ENCODE data around the gene MESD. TPM values are rescaled to one million over a fixed set of nuclear protein-coding genes. Genes with fewer than 3 reads are reported as not detected.

The MESD gene
- total and polyA plus RNA-seq, 9 of the 15 experiments (the other 6 are each of a cell fraction or from before 2014, with no cell fraction given): 11.3 to 39.7 (median 22.8) TPM

DNA sequence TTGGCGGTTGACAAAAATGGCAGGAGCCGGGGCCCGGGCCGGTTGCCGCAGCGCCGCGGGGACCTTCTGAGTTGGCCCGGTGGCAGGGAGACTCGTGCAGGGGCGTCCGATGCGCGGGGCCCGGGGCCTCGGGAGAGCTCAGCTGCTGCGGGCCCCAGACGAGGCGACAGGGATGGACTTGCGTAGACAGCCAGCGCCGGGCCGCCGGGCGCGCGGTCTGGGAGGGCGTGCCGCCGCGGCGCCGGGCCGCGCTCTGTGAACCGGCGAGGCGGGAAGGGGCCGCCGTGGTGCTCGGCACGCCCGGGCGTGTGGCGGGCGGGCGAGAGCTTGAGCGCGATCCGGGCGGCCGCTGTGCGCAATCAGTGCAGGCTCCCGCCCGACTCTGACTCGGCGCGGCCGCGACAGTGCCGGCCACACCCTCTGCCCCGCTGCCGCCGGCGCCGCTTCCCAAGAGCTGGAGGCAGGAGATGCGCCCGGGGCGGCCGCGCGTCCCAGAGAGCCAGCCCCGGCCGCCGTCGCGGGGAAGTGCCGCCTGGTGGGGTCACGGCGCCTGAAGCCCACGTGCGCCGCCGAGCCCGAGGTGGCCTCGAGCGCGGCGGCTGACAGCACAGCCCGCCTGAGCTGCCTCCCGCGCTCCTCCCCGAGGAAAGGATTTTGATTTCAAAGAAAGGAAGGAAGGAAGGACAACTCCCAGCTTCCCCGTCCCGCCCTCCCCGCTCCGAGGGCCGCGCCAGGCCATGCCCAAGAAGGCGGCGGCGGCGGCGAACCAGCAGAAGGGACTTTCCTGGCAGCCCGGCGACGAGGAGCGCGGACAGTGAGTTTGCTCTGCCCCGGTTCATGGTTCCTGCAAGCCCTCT, 11.8 kb upstream of the MESD start (continued):
- TF ChIP-seq, protein P1, sequence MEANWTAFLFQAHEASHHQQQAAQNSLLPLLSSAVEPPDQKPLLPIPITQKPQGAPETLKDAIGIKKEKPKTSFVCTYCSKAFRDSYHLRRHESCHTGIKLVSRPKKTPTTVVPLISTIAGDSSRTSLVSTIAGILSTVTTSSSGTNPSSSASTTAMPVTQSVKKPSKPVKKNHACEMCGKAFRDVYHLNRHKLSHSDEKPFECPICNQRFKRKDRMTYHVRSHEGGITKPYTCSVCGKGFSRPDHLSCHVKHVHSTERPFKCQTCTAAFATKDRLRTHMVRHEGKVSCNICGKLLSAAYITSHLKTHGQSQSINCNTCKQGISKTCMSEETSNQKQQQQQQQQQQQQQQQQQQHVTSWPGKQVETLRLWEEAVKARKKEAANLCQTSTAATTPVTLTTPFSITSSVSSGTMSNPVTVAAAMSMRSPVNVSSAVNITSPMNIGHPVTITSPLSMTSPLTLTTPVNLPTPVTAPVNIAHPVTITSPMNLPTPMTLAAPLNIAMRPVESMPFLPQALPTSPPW (CRISPR knock-in tag; IDR thresholded peaks at IDR 0.05): no peak
- TF ChIP-seq DNMT1 (IDR thresholded peaks at IDR 0.05) (no peak), ZC3H4 (CRISPR knock-in tag; IDR thresholded peaks at IDR 0.05; ENCODE audit: borderline replicate concordance) (no peak), CREM (IDR thresholded peaks at IDR 0.05; ENCODE audit: low read depth) (peak; percentile 77), NFATC3 (IDR thresholded peaks at IDR 0.05) (no peak), SPI1 (IDR thresholded peaks at IDR 0.05; ENCODE audit: borderline replicate concordance, low read depth, low read length) (no peak), ZNF717 (CRISPR knock-in tag; IDR thresholded peaks at IDR 0.05) (no peak), NR2C2 (CRISPR knock-in tag; IDR thresholded peaks at IDR 0.05) (no peak), NR2C2 (tag; IDR thresholded peaks at IDR 0.05) (peak; percentile 59), ZNF707 (CRISPR knock-in tag; conservative IDR thresholded peaks at IDR 0.05) (no peak), ZNF143 (CRISPR knock-in tag; IDR thresholded peaks at IDR 0.05) (no peak), C11orf30 (IDR thresholded peaks at IDR 0.05; ENCODE audit: low read depth) (no peak), WHSC1 (IDR thresholded peaks at IDR 0.05; ENCODE audit: low read length) (no peak), KHSRP (IDR thresholded peaks at IDR 0.05) (no peak), OTX1 (CRISPR knock-in tag; IDR thresholded peaks at IDR 0.05) (no peak), RCOR1 (IDR thresholded peaks at IDR 0.05; ENCODE audit: borderline replicate concordance in 1 of 2, low read depth in 2 of 2, low read length in 2 of 2) (peak in 1 of 2 experiments; percentile 91; a peak in 2 of 4 replicates), SIN3A (IDR thresholded peaks at IDR 0.05; ENCODE audit: borderline replicate concordance in 2 of 2, control insufficient read depth in 1 of 2, low read depth in 2 of 2, low read length in 2 of 2) (0 out of 4 replicates have a peak, but pooled peaks of 1 of the 2 experiments have one; percentile 20), MAFF (IDR thresholded peaks at IDR 0.05; ENCODE audit: low read length) (no peak), EP300 (IDR thresholded peaks at IDR 0.05; ENCODE audit: low read length) (no peak), ZZZ3 (IDR thresholded peaks at IDR 0.05) (no peak)
- TF ChIP-seq, protein P2, sequence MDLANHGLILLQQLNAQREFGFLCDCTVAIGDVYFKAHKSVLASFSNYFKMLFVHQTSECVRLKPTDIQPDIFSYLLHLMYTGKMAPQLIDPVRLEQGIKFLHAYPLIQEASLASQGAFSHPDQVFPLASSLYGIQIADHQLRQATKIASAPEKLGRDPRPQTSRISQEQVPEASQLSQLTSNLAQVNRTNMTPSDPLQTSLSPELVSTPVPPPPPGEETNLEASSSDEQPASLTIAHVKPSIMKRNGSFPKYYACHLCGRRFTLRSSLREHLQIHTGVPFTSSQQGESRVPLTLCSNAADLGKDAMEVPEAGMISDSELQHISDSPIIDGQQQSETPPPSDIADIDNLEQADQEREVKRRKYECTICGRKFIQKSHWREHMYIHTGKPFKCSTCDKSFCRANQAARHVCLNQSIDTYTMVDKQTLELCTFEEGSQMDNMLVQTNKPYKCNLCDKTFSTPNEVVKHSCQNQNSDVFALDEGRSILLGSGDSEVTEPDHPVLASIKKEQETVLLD (IDR thresholded peaks at IDR 0.05): no peak
- TF ChIP-seq, protein P3, sequence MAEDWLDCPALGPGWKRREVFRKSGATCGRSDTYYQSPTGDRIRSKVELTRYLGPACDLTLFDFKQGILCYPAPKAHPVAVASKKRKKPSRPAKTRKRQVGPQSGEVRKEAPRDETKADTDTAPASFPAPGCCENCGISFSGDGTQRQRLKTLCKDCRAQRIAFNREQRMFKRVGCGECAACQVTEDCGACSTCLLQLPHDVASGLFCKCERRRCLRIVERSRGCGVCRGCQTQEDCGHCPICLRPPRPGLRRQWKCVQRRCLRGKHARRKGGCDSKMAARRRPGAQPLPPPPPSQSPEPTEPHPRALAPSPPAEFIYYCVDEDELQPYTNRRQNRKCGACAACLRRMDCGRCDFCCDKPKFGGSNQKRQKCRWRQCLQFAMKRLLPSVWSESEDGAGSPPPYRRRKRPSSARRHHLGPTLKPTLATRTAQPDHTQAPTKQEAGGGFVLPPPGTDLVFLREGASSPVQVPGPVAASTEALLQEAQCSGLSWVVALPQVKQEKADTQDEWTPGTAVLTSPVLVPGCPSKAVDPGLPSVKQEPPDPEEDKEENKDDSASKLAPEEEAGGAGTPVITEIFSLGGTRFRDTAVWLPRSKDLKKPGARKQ (CRISPR knock-in tag; IDR thresholded peaks at IDR 0.05): no peak
- TF ChIP-seq, protein P4, sequence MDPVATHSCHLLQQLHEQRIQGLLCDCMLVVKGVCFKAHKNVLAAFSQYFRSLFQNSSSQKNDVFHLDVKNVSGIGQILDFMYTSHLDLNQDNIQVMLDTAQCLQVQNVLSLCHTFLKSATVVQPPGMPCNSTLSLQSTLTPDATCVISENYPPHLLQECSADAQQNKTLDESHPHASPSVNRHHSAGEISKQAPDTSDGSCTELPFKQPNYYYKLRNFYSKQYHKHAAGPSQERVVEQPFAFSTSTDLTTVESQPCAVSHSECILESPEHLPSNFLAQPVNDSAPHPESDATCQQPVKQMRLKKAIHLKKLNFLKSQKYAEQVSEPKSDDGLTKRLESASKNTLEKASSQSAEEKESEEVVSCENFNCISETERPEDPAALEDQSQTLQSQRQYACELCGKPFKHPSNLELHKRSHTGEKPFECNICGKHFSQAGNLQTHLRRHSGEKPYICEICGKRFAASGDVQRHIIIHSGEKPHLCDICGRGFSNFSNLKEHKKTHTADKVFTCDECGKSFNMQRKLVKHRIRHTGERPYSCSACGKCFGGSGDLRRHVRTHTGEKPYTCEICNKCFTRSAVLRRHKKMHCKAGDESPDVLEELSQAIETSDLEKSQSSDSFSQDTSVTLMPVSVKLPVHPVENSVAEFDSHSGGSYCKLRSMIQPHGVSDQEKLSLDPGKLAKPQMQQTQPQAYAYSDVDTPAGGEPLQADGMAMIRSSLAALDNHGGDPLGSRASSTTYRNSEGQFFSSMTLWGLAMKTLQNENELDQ (CRISPR knock-in tag; IDR thresholded peaks at IDR 0.05; ENCODE audit: borderline replicate concordance): no peak
